GM12891 (cell line): ENCODE data around the gene CFAP45.

Source experiments
- DNase-seq: peaks from one replicate; pipeline ENCODE4 v3.0.0; 2011; ENCODE audit warnings: low spot score; ENCODE audit not compliant: insufficient read length
- FAIRE-seq: peaks from 2 replicates; lab custom pipeline; 2011; peaks lifted over from hg19 to GRCh38; lab: Jason Lieb, UNC
- PAX5 ChIP-seq: IDR thresholded peaks from 2 replicates; pipeline ENCODE4 v1.6.1; 2011; ENCODE audit warnings: low read length, moderate library complexity, mild to moderate bottlenecking; ENCODE audit not compliant: insufficient read depth, severe bottlenecking
- POLR2A ChIP-seq: IDR thresholded peaks from 2 replicates; pipeline ENCODE4 v1.6.1; 2011; ENCODE audit warnings: low read depth, low read length, control low read depth
- POLR2AphosphoS5 ChIP-seq: IDR thresholded peaks from 2 replicates; pipeline ENCODE4 v1.6.1; 2011; ENCODE audit warnings: low read depth, low read length, control low read depth
- POU2F2 ChIP-seq: IDR thresholded peaks from 2 replicates; pipeline ENCODE4 v1.6.1; 2011; ENCODE audit warnings: low read depth, mild to moderate bottlenecking, control low read depth, low read length, moderate library complexity
- SPI1 ChIP-seq: IDR thresholded peaks from 2 replicates; pipeline ENCODE4 v1.6.1; 2011; ENCODE audit warnings: low read depth, low read length, control low read depth
- TAF1 ChIP-seq: IDR thresholded peaks from 2 replicates; pipeline ENCODE4 v1.6.1; 2011; ENCODE audit warnings: low read depth, low read length, control low read depth

The CFAP45 gene

GRCh38 chr1:159864262-159864661 lies 35.7 kb downstream of the CFAP45 start:
- FAIRE-seq: no peak
- no peak for TF ChIP-seq PAX5
- TF ChIP-seq TAF1: no peak
- TF ChIP-seq POLR2A: no peak
- TF ChIP-seq POU2F2: no peak
- TF ChIP-seq POLR2AphosphoS5: no peak
- TF ChIP-seq SPI1: no peak

GRCh38 chr1:159862557-159862956 lies 37.4 kb downstream of the CFAP45 start, which contains the start of gene VSIG8:
Gene VSIG8, minus strand, starts transcription at chr1:159862657. Its CDS starts 136 bp downstream, at chr1:159862521.
- TF ChIP-seq POLR2AphosphoS5: no peak
- no peak for TF ChIP-seq SPI1
- no peak for TF ChIP-seq TAF1
- TF ChIP-seq PAX5: no peak
- TF ChIP-seq POU2F2: no peak
- TF ChIP-seq POLR2A: no peak
- FAIRE-seq (no peak), DNase-seq (no peak)

More at GRCh38 chr1:159864262-159864661, 35.7 kb downstream of the CFAP45 start:
- DNase-seq: no peak

GRCh38 chr1:159862031-159862430 lies 37.9 kb downstream of the CFAP45 start:
- TF ChIP-seq TAF1 (no peak), POU2F2 (no peak), SPI1 (no peak), POLR2AphosphoS5 (no peak), PAX5 (no peak), POLR2A (no peak)
- DNase-seq (no peak), FAIRE-seq (no peak)

- FAIRE-seq: no peak
- no peak for TF ChIP-seq TAF1
- TF ChIP-seq POLR2AphosphoS5: no peak
- TF ChIP-seq POU2F2: no peak
- TF ChIP-seq PAX5: no peak
- TF ChIP-seq POLR2A: no peak
- TF ChIP-seq SPI1: no peak
- DNase-seq: no peak
These were observed 38.7 kb downstream of the CFAP45 start for GRCh38 chr1:159861218-159861617.

GRCh38 chr1:159860456-159860855 lies 39.5 kb downstream of the CFAP45 start:
- DNase-seq (no peak), FAIRE-seq (no peak)
- TF ChIP-seq TAF1: no peak
- no peak for TF ChIP-seq SPI1
- no peak for TF ChIP-seq PAX5
- no peak for TF ChIP-seq POLR2AphosphoS5
- no peak for TF ChIP-seq POLR2A
- TF ChIP-seq POU2F2: no peak

GRCh38 chr1:159859767-159860322 lies 40.1 kb downstream of the CFAP45 start:
- no peak for TF ChIP-seq POU2F2
- no peak for TF ChIP-seq PAX5
- TF ChIP-seq SPI1: no peak
- DNase-seq (no peak), FAIRE-seq (no peak)

GRCh38 chr1:159857889-159858288 lies 42.1 kb downstream of the CFAP45 start:
- DNase-seq (no peak), FAIRE-seq (no peak)
- TF ChIP-seq TAF1 (no peak), POLR2AphosphoS5 (no peak), POU2F2 (no peak), POLR2A (no peak), PAX5 (no peak), SPI1 (no peak)

- FAIRE-seq (no peak), DNase-seq (no peak)
- TF ChIP-seq TAF1 (no peak), POLR2AphosphoS5 (no peak), POU2F2 (no peak), SPI1 (no peak), POLR2A (no peak), PAX5 (no peak)
These were observed 43.4 kb downstream of the CFAP45 start for GRCh38 chr1:159856576-159856975.

GRCh38 chr1:159855709-159856108 lies 44.3 kb downstream of the CFAP45 start:
- DNase-seq (no peak), FAIRE-seq (no peak)
- no peak for TF ChIP-seq TAF1
- TF ChIP-seq POLR2A: no peak
- TF ChIP-seq POLR2AphosphoS5: no peak
- TF ChIP-seq POU2F2: no peak
- no peak for TF ChIP-seq SPI1
- TF ChIP-seq PAX5: no peak

GRCh38 chr1:159854693-159855192 lies 45.2 kb downstream of the CFAP45 start:
- FAIRE-seq (peak; percentile 85), DNase-seq (peak; percentile 69)
- TF ChIP-seq SPI1 (no peak), POLR2AphosphoS5 (no peak), POU2F2 (no peak), PAX5 (no peak), TAF1 (no peak), POLR2A (no peak)
